Prostate gland (tissue), 2 donors: ENCODE results near the gene APBA3.

Experiments
- CTCF ChIP-seq, 4 experiments: fragments of 200-600 bp in 2 of 4; fragments of 450-650 bp in 2 of 4; sonication (generic) in 2 of 4; IDR thresholded peaks; 1 replicate in 3 of 4; 2 replicates in 1 of 4; pipeline ENCODE4 v1.5.1; 2016 to 2019; ENCODE audit warnings: antibody characterized with exemption in 4 of 4, mild to moderate bottlenecking in 2 of 4, moderate library complexity in 2 of 4
- POLR2A ChIP-seq: fragments of 450-650 bp; IDR thresholded peaks from one replicate; pipeline ENCODE4 v1.6.1; 2016; ENCODE audit warnings: antibody characterized with exemption, mild to moderate bottlenecking
- POLR2AphosphoS5 ChIP-seq: sonication (generic); formaldehyde crosslinking; IDR thresholded peaks from one replicate; pipeline ENCODE4 v1.6.1; 2017; ENCODE audit warnings: antibody characterized with exemption

- TF ChIP-seq CTCF (IDR thresholded peaks at IDR 0.05) (no peak), POLR2A (no peak), POLR2AphosphoS5 (no peak)
Measured at GRCh38 chr19:3771000-3771905, 9.8 kb upstream of the APBA3 start.
